ENCODE results near the gene PPP1R1B.

PPP1R1B gene

DNA sequence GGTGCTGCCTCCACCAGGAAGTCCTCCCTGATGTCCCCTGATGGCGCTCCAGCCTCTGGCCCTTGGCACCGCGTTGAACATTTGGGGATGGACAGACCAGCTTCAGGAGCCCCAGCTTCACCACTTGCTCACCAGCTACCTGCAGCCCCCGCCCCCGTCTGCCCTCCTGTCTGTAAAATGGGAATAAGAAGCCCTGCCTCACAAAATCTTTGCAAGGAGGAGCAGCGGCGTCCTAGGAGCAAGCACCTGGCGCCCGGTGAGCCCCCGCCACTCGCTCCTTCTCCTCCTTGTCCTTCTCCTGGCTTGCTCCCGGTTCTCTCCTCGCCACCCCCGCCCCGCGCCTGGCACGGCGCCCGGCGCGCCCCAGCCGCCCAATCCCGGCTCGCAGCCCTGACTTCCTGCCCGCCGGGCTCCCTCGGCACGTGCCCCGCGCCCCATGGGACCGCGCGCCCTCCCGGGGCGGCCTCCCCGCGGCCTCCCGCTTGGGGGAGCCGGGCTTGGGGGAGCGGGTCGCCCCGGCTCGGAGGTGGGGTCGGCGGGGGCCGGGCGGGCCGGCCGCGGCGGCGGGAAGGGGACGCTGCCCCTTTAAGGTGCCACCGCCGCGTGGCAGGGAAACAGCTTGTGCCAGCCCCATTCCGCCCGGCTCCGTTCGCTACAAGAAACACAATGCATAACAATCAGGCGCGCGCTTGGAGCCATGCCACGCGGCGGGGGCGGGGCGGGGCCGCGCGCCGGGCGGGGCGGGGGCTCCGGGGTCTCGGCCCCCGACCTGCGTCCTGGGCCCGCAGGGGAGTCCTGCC lies 9.1 kb upstream of the PPP1R1B start:
- DNase-seq, result peak; percentile 39

DNA sequence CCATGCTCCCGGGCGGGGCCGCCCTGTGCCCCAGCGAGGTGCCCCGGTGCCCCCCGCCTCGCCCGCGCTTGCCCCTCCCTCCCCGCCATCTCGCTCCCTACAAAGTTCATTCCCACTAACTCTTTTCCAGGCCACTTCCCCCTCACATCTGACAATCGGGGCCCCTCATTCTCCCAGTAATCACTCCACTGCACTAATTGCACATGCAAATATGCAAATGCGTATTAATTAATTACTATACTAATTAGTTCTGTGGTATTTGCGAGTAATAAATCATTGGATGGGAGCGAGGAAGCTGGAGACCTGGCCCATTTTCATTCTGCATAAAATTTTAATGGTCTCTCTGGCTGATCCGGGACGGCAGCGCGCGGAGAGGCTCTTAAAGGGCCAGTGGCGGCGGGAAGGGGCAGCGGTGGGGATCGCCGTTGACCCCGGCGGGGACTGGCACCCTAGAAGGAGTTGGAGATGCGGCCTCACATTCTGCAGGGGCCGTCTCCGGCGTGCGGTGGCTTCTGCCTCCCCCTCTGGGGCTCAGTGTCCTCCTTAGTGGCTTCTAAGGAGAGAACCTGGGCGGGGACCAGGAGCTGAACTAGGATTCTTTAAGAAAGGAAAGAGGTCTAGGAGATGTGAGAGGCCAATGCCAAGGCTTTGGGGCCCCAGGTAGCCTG lies 8.4 kb upstream of the PPP1R1B start:
- no peak for DNase-seq

DNA sequence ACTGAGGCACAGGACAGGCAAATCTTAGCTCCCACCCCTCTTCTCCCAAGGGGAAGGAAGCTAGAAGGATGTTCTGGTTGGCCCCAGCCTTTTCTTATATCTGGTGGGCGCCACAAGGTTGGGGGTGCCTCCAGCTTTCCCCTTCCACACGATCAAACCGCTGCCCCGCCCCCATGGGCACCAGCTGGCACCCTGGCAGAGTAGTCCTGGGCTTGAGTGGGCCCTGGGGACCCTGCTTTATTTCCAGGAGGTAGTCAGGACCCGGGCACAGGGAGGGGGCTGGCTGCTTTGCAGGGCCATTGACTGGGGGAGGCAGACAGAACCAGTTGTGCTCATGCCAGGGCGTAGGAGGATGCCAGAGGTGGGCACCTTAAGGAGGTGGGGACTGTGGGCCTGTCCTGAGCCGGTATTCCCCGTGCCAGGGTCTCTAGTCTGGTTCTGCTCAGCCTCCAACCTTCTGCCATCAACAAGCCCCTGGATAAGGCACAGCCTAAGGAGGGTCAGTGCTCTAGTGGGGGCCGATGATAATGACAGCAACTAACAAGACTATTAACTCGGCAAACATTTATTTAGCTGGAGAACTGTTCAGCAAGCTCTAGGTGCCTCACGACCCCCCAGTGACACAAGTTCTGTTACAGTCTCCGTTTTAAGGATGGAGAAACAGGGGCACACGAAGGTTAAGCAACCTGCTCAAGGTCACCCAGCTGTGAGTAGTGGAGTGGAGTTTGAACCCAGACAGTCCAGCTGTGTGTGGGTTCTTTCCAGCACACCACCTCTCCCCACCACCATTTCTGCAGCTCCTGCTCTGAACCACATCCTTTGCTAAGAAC lies 7.6 kb upstream of the PPP1R1B start:
- no peak for DNase-seq

DNA sequence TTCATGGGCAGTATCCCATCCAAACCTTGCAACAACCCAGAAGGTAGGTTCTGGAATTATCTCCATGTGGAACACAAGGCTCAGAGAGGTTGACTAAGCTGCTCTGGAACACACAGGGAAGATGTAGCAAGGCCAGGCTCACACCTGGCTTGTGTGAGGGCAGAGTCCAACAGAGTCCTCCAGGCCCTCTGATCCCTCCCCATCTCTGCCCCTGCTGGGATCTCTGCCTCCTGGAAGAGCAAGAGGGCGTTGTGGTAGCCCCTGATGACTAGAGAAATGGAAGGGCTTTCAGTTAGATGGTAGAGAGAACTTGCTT lies 7.0 kb upstream of the PPP1R1B start:
- no peak for DNase-seq

DNA sequence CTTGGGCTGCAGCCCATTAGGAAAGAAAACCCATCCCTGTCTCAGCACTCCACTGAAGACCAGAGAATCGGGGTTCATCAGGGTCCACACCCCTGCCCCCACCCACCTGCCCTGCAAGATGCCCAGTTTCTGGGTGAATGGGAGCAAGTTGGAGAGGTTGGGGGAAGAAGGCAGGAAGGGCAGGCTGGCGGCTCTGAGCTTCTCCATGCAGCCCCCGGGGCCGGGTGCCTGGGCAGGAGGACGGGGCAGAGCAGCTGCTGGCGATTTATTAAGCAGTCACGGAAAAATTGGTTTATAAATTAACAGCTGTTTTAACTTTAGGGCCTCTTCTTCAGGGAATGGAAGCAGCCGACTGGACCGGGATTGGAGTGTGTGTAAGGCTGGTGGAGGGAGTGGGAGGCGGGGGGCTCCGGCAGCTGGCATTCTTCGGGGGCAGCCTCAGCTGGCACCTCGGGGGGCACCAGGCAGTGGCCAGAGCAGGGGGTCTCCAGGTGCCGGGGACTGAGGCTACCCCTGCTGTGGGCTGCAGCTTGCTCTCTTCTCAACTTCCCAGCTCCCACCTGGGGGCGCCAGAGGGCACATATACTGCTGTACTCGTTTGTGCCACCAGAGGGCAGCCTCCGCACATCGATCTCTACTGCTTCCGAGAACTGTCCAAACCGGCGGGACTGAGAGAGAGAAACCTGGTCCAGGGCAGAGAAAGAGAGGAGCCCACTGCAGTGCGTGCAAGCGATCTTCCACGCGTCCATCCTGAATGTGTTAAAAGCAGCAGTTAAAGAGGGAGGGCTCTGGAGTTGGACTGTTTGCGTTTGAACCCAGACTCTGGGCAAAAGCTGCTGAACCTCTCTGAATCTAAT lies 5.0 kb upstream of the PPP1R1B start:
- DNase-seq, result peak; percentile 60

DNA sequence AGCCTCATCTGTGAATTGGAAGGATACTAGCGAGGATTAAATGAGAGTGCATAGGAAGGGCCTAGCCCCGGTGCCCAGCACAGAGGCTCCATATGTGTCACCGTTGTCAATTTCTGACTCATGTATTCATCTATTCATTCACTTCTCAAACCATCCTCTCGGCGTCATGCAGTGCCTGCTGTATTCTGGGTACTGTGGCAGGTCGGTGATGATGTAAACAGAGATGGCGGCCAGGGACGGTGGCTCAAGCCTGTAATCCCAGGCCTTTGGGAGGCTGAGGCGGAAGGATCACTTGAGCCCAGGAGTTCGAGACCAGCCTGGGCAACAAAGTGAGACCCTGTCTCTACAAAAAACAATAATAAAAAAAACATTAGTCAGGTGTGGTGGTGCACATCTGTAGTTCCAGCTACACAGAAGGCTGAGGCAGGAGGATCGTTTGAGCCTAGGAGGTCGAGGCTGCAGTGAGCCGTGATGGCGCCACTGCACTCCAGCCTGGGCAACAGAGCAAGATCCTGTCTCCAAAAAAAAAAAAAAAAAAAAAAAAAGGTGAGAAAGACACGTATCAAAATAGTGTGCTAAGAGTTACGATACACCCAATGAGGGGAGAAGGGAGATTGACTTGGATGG lies 4.3 kb upstream of the PPP1R1B start:
- no peak for DNase-seq

DNA sequence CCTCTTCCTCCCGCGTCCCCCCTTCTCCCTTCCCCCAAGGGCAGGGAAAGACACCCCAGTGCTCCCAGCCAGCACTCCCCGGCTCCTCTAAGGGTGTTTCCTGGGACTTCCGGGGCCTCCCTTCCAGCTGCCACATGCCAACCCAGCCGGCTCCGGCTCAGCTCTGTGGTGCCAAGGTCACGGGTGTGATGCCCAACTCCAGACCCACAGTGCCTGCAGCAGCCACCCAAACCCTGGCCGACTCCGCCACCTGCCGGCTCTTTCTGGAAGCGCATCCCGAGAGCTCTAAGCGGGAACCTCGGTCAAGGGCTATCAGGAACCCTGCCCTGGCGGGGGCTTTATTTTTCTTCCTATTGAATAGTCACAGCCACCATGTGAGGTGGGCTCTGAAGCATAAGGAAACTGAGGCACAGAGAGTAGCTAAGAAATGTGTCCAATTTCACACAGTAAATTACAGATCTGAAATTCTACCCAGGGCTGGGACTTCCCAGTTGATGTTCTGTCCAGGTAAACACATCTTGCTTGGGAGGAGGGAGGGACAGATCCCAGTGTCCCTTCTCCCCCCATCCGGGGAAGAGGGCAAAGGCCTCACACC lies 3.3 kb upstream of the PPP1R1B start:
- DNase-seq, result peak; percentile 47

DNA sequence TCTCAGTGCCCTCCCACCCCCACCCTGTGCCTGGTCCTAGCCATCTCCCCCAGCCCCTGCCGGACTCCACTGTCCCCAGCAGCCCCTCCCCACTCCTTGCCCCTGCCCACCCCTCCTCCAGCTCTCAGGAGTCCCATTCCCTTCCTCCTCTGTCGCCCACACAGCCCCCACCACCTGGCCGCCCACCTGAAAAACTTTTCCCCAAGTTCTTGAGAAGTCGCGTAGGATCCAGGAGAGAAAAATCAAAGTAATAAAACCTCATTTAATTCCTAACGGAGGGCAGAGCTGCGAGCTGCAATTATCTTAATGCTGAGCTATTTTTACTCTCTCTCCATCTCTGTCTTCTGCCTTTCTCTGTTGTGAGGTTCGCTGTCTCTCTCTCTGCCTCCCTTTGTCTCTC lies 2.4 kb upstream of the PPP1R1B start:
- no peak for DNase-seq

DNA sequence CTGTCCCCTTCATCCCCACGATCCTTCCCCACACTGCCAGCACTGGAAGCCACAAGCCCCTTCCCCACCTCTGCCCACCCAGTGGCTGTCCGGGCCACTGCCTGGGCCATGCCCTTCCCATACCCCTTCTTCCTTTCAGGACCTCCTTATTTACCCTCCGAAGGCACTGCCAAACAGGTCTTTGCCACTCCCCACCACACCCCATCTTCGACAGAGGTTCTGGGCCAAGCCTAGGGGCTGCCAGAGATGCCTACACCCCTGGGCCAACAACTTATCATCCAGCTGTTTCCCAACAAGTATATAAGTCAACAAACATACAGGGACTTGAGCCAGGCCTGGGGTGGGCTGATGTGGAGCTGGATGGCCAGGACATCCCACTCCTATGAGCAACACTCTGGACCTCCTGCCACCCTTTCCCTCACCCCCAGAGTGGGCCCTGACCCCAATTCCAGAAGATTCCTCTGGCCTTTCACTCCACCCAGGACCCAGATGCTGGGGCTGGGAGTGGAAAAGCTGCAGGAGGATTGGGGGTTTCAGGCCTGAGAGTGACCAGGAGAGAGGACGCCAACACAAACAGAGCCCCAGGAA lies 1.5 kb upstream of the PPP1R1B start:
- no peak for DNase-seq

DNA sequence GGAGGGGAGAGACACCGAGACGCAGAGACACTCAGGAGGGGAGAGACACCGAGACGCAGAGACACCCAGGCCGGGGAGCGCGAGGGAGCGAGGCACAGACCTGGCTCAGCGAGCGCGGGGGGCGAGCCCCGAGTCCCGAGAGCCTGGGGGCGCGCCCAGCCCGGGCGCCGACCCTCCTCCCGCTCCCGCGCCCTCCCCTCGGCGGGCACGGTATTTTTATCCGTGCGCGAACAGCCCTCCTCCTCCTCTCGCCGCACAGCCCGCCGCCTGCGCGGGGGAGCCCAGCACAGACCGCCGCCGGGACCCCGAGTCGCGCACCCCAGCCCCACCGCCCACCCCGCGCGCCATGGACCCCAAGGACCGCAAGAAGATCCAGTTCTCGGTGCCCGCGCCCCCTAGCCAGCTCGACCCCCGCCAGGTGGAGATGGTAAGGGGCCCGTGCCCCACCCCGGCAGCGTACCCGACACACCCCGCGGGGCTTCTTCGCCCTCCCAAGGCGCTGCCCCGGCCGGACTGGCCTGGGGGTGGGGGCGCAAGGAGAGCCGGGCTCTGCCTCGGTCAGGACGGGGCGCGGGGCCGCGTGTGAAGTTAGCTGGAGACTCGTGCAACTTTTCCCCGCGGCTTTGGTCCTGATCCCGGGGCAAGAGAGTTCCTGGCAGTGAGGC lies 427 bp downstream of the PPP1R1B start:
- no peak for DNase-seq

DNA sequence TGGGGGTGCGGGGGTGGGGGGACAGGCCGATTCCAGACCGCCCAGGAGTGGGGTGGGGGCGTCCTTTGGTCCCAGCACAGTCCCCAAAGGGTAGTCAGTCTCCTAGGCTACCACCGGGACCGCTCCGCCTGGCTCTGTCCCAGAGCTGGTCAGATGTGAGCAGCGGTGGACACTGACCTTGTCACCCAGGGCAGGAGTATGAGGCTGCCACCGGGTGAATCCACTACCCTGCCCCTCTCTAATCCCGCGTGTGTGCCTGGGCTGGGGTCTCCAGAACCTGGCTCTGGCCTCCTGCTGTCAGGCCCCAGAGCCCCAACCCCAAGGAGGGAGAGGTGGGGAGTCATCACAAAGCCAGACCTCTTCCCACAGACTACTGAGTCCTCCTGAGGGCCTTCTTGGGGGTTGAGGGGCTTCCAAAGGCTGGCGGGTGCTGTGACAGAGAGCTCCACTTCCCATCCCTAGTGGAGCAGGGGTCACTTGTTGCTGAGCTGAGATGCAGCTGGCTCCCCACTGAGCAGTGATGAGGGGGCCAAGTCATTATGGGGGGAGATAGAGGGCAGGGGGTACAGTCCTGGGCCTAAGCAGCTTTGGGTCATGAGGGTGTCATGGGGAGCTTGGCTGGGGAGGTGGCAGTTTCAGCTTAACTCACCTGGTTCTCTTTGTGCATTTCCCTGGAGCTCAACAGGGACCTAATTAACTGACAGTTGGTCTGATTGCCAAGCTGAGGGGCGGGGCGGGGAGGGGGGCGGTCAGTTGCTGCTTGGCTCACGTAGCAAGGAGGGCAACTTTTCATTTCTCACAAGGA lies 1.2 kb downstream of the PPP1R1B start:
- DNase-seq, result no peak

DNA sequence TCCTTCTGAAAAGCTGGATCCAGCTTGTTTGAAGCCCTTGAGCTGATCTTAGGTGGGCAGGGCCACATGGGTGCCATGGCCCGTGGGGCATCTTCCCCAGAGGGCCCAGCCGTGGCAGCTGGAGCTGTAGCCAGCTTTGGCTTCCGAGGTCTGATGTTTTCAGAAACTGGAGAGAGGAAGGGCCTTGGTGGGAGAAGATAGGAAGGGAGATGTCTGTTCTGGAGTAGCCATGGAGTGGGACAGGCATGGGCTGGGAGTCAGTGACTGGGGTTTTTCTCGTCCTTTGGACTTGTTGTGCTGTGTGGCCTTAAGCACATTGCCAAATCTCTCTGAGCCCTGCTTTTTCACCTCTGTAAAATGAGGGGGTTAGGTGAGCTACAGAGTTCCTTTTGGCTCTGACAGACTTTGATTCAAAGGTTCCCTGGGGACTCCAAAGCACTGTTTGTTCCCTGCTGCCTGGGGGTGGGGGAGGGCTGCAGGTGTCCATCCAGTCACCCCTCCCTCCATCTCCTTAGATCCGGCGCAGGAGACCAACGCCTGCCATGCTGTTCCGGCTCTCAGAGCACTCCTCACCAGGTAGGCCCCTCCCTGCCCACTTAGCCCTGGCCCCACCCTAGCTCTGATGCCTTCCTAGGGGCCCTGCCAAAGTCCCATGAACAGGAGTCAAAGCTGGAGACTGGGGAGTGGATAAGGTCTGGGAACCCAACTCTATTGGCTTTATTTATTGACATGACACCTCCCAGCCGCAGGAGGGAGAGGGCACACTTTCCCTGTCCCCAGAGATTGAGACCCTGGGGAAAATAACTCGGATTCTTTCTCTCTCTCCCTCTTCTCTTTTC lies 2.1 kb downstream of the PPP1R1B start:
- no peak for DNase-seq

DNA sequence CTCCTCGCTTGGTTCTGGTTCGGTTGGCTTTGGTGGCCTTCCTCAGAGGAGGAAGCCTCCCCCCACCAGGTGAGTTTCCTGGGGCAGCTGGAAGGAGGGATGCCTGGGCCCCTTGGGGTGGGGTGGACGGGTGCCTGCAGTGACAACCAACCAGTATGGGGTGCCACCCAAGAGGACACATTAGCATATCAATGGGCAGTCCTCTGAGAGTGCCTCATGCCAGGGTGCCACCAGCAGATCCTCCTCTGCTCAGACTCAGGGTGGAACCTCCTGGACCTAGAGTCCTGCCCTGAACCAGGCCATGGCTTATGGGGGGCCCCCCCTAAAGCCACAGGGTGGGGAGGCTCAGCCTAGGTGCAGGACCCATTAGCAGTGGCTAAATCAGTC lies 2.7 kb downstream of the PPP1R1B start:
- no peak for DNase-seq

DNA sequence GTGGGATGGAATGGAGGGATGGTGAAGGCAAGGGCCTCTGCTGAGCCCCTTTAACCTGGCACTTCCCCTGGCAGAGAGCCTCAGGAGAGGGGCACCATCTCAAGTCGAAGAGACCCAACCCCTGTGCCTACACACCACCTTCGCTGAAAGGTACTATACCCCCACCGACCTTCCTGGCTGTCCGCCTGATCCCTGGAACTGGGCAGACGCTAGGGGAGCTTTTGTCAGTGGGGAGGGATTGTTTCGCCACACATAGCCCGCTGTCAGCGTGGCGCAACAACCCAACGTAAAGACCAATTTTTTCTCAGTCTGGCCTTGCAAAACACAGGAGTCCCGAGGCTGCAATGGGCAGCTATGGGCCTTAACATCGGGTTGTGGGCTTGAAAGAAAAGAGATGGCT lies 3.1 kb downstream of the PPP1R1B start:
- DNase-seq, result no peak

DNA sequence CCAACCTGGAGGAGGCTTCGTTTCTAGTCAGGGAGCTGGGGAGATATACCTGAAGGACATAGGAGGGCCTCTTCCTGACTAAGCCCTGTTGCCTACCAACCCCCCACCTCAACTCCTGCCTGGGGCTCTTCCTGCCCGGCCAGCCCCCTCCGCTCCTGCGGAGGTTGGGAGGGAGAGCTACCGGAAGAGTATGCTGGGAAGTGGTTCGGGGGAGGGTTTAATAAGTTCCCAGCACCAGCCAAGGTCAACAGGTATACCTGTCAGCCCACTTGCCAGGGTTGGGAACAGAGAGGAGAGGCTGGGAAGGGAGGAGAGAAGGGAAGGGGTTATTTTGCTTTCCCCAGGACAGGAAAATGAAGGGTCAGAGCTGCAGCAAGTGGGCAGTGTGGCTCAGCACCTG lies 4.7 kb downstream of the PPP1R1B start:
- no peak for DNase-seq

DNA sequence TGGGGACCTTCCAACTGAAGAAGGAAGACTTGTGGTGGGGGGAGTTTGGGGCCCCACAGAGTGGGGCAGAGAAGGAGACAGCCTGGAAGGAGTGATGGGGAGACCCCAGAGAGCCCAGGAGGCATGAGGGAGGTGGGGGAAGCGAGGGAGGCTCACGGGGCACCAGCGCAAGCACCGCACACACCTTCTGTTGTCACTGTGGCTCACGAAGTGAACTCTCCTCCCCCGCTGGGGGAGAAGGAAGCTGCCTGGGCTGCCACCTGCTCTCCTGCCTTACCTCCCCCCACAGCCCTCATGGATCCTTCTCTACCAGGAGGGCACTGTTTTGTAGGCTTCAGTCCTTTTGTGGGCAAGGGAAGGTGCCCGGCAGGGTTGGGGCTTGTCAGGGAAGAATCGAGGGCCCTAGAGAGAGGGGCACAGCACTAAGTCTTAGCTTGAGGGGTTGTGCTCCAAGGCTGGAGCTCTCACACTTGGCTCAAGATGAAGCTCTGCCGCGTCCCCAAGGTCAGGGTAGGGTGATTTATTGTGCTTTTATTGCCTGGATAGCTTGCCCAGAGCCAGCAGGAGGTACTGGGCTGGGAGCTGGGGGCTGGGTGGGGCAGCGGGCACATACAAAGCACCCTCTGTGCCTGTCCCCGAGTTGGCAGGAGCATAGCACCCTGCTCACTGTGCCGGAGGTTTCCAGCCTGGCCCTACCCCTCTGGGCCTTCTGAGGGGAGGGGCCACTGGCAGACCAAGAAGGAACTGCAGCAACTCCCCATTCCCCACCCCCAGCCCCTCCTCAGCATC lies 5.6 kb downstream of the PPP1R1B start:
- no peak for DNase-seq

DNA sequence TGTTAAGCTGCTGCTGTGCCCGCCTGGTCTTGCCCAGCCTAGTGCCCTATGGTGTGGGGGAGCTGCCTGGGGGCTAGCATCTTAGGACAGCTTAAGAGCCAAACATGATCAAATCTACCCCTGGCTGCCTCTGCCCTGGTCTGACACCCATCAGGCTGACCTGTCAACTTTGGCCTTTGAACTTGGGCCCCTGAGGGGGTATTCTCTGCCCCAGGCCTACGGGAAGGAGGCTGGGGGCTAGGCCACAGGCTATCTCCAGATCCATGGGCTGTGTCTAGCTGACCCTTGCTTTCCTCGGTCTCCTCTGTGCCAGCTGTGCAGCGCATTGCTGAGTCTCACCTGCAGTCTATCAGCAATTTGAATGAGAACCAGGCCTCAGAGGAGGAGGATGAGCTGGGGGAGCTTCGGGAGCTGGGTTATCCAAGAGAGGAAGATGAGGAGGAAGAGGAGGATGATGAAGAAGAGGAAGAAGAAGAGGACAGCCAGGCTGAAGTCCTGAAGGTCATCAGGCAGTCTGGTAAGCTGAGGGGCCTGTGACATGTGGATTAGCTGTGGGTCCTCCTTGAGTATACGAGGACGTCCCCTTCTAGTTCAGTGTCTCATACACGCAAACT lies 6.9 kb downstream of the PPP1R1B start:
- DNase-seq, result no peak

DNA sequence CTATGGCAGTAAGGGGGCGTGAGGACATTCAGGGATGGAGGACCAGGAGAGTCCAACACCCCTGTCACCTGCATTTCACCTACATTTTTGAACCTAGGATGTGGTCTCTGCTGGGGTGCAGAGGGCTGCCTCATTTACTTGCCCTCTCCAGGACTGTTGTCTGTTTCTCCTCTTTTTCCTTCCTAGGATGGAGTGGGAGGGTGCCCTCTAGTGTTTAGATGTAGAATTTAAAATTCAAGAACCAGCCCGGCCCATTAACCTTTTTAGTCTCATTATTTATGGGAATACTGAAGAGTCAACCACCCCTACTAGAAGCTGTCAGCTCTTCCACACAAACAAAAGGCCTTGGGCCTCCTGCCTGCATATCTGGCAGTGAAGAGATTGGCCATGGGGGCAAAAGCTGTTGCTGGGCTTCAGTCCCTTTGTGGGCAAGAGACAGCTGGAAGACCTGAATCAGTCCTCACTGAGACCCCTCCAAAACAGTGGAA lies 7.7 kb downstream of the PPP1R1B start:
- DNase-seq, result peak; percentile 18

Measured in NCI-H748 treated with DMSO at 0.1 percent for 48 hours (cell line).